Measurements from ENCODE around the gene KDR. TPM values are rescaled to one million over a fixed set of nuclear protein-coding genes. Genes with fewer than 3 reads are reported as not detected.
A peak's percentile ranks its signal among the peaks of the same experiment; 100 is the strongest.

The KDR gene
- total and polyA plus RNA-seq, 4 donors, result 0.46 to 42.1 (median 10.1) TPM

DNA sequence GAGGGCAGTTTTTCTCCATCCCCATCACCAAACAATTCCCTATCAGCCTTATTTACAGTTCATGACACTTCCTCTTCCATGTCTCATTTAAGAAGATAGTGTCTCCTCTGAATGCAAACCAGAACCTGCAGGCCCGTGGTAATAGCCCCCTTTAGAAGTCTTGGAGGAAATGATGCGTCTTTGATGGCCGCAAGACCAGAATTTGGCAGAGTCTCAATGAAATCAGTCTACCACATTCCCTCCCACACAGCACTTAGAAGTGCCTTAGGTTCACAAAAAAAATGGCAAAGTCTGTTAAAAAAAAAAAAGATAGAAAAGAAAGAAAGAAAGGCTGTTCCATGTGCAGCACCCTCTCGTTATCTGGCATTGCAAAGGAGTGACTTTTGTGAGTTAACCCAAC lies 2.1 kb upstream of the KDR start:
- H3K4me1 ChIP-seq (ENCODE audit: control insufficient read depth in 1 of 2, insufficient read depth in 2 of 2, low read length in 2 of 2), result peaks cover 0 to 3% of the 10 kb centered on the region in 2 donors
- intact Hi-C loops (cut with DNase I), result loop anchor here in 1 of 2 donors (10.0 kb wide), 1 partner anchor 113 kb away; no protein-coding TSS in a partner anchor
- no peak for ATAC-seq (ENCODE audit: low FRiP score)
- WGBS, 2 donors, result 79 to 81% methylated on average over 4 of the region's 4 CpGs
- no peak overlapping the region for H3K27ac ChIP-seq (ENCODE audit: low read depth in 1 of 2, low read length in 2 of 2)
- no peaks in the 10 kb centered on the region for H3K36me3 ChIP-seq (ENCODE audit: control insufficient read depth in 1 of 2, insufficient read depth in 2 of 2, low read length in 1 of 2)
- no peaks in the 10 kb centered on the region for H3K9me3 ChIP-seq (ENCODE audit: control insufficient read depth, low read length)
- H3K27me3 ChIP-seq (ENCODE audit: control insufficient read depth in 1 of 2, insufficient read depth in 2 of 2, low read length in 1 of 2), result no peaks in the 10 kb centered on the region
- DNase-seq, result no peak
- no peak overlapping the region for H3K4me3 ChIP-seq (ENCODE audit: low read length in 2 of 2)

- no peaks in the 10 kb centered on the region for H3K9me3 ChIP-seq (ENCODE audit: control insufficient read depth, low read length)
- intact Hi-C loops (cut with DNase I), result loop anchor here in 1 of 2 donors (10.0 kb wide), 1 partner anchor 112 kb away; no protein-coding TSS in a partner anchor
- no peaks in the 10 kb centered on the region for H3K27me3 ChIP-seq (ENCODE audit: control insufficient read depth in 1 of 2, insufficient read depth in 2 of 2, low read length in 1 of 2)
- no peak overlapping the region for H3K4me3 ChIP-seq (ENCODE audit: low read length in 2 of 2)
- 90 to 91% methylated on average over 3 of the region's 3 CpGs for WGBS, 2 donors
- no peaks in the 10 kb centered on the region for H3K36me3 ChIP-seq (ENCODE audit: control insufficient read depth in 1 of 2, insufficient read depth in 2 of 2, low read length in 1 of 2)
- no peak overlapping the region for H3K27ac ChIP-seq (ENCODE audit: low read depth in 1 of 2, low read length in 2 of 2)
- ATAC-seq (ENCODE audit: low FRiP score) (no peak), DNase-seq (no peak)
- peaks cover 0 to 3% of the 10 kb centered on the region in 2 donors for H3K4me1 ChIP-seq (ENCODE audit: control insufficient read depth in 1 of 2, insufficient read depth in 2 of 2, low read length in 2 of 2)
These were observed 1.7 kb upstream of the KDR start for GRCh38 chr4:55127053-55127452.

- H3K36me3 ChIP-seq (ENCODE audit: control insufficient read depth in 1 of 2, insufficient read depth in 2 of 2, low read length in 1 of 2), result no peaks in the 10 kb centered on the region
- peaks cover 0 to 3% of the 10 kb centered on the region in 2 donors for H3K4me1 ChIP-seq (ENCODE audit: control insufficient read depth in 1 of 2, insufficient read depth in 2 of 2, low read length in 2 of 2)
- no peaks in the 10 kb centered on the region for H3K9me3 ChIP-seq (ENCODE audit: control insufficient read depth, low read length)
- intact Hi-C loops (cut with DNase I), result loop anchor here in 1 of 2 donors (10.0 kb wide), 1 partner anchor 111 kb away; no protein-coding TSS in a partner anchor
- H3K27me3 ChIP-seq (ENCODE audit: control insufficient read depth in 1 of 2, insufficient read depth in 2 of 2, low read length in 1 of 2), result no peaks in the 10 kb centered on the region
- 0 to 1% methylated on average over 32 of the region's 32 CpGs for WGBS, 2 donors
- DNase-seq (peak in 1 of 2 donors; percentile 39), ATAC-seq (ENCODE audit: low FRiP score) (peak; percentile 47)
- H3K4me3 ChIP-seq (ENCODE audit: low read length in 2 of 2), result peak overlapping the region; percentile 35 to 37
- no peak overlapping the region for H3K27ac ChIP-seq (ENCODE audit: low read depth in 1 of 2, low read length in 2 of 2)
These were observed 557 bp upstream of the KDR start for GRCh38 chr4:55125763-55126541.

DNA sequence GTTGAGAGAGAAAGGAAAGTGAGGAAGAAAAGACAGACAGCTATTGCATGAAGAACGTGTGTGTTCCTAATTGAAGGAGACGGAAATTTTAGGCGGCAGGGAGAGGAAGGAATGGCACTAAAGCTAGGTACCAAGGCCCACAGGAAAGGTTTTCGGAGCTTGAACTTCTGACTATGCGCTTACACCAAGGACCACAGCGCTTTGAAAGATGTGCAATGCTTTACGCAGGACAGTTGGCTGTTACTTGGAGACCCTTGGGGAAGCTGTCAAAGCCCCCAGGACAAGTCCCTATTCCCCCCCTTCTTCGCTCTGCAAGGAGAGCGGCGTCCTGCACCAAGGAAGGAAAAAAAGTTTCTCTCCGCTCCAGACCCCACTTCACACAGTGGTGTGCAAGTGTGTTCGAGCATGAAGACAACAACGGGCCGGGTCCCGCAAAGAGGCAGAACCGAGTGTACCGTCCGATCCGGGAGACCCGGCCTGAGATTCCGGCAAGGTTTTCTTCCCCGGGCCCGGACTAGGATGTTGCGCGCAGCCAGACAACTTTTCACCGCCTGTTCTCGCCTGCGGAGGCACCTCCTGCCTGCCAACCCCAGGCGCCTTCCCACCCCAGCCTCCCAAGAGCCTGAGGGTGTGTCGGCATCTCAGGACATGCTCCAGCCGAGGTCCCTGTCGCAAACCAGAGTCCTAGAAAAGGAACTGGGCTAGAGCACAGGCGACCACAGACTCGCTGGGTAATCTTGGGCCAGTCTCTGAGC lies 896 bp downstream of the KDR start:
- no peak for DNase-seq
- 24 to 38% methylated on average over 34 of the region's 34 CpGs for WGBS, 2 donors
- peak; percentile 47 for ATAC-seq (ENCODE audit: low FRiP score)
- H3K27me3 ChIP-seq (ENCODE audit: control insufficient read depth in 1 of 2, insufficient read depth in 2 of 2, low read length in 1 of 2), result no peaks in the 10 kb centered on the region
- peaks cover 0 to 3% of the 10 kb centered on the region in 2 donors for H3K4me1 ChIP-seq (ENCODE audit: control insufficient read depth in 1 of 2, insufficient read depth in 2 of 2, low read length in 2 of 2)
- no peaks in the 10 kb centered on the region for H3K9me3 ChIP-seq (ENCODE audit: control insufficient read depth, low read length)
- peak overlapping the region in 1 of 2 donors; percentile 37 for H3K4me3 ChIP-seq (ENCODE audit: low read length in 2 of 2)
- intact Hi-C loops (cut with DNase I), result loop anchor here in 1 of 2 donors (10.0 kb wide), 1 partner anchor 110 kb away; no protein-coding TSS in a partner anchor
- no peaks in the 10 kb centered on the region for H3K36me3 ChIP-seq (ENCODE audit: control insufficient read depth in 1 of 2, insufficient read depth in 2 of 2, low read length in 1 of 2)
- no peak overlapping the region for H3K27ac ChIP-seq (ENCODE audit: low read depth in 1 of 2, low read length in 2 of 2)

DNA sequence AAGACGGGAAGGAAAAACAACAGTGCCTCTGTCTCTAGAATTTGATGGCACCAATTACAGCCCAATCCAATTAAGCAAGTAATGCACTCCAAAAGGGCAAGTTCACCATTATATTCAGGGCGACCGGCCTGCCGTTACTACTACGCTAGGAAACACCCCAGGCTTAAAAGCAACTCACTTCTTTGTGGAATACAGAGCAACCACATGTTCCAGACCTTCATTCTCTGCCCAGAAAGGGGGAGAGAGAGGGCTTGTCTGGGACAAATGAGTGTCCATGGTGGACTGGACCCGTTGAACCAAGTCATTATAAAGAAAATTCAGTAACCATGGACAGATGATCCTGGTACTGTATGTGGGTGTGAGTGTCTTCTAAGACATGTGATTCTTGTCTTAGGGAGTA lies 1.6 kb downstream of the KDR start:
- peaks cover 0 to 3% of the 10 kb centered on the region in 2 donors for H3K4me1 ChIP-seq (ENCODE audit: control insufficient read depth in 1 of 2, insufficient read depth in 2 of 2, low read length in 2 of 2)
- DNase-seq, result no peak
- H3K36me3 ChIP-seq (ENCODE audit: control insufficient read depth in 1 of 2, insufficient read depth in 2 of 2, low read length in 1 of 2), result no peaks in the 10 kb centered on the region
- no peak overlapping the region for H3K4me3 ChIP-seq (ENCODE audit: low read length in 2 of 2)
- no peaks in the 10 kb centered on the region for H3K9me3 ChIP-seq (ENCODE audit: control insufficient read depth, low read length)
- H3K27ac ChIP-seq (ENCODE audit: low read depth in 1 of 2, low read length in 2 of 2), result no peak overlapping the region
- no peak for ATAC-seq (ENCODE audit: low FRiP score)
- intact Hi-C loops (cut with DNase I), result loop anchor here in 1 of 2 donors (10.0 kb wide), 1 partner anchor 109 kb away; no protein-coding TSS in a partner anchor
- WGBS, 2 donors, result 88 to 92% methylated on average over 6 of the region's 6 CpGs
- no peaks in the 10 kb centered on the region for H3K27me3 ChIP-seq (ENCODE audit: control insufficient read depth in 1 of 2, insufficient read depth in 2 of 2, low read length in 1 of 2)

DNA sequence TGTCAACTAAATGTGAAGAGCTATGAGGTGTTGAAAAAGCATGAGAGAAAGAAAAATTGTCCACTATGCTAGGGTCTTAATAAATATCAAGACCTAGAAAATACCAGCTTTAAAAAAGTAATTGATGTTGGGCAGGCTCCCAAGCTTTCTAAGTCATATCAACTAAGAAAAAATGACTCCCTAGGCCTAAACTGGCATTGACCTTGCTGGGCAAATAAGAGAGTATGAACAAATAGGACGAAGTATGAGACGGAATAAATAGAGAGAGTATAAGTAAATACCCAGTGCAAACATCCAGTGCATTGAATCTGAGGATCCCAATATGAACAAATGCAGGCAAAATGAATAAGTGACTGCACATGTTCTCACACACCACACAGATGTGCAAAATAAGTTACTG lies 3.2 kb downstream of the KDR start:
- Histone ChIP-seq H3K36me3 (ENCODE audit: control insufficient read depth in 1 of 2, insufficient read depth in 2 of 2, low read length in 1 of 2) (no peaks in the 10 kb centered on the region), H3K4me3 (ENCODE audit: low read length in 2 of 2) (no peak overlapping the region), H3K4me1 (ENCODE audit: control insufficient read depth in 1 of 2, insufficient read depth in 2 of 2, low read length in 2 of 2) (peaks cover 0 to 3% of the 10 kb centered on the region in 2 donors), H3K27me3 (ENCODE audit: control insufficient read depth in 1 of 2, insufficient read depth in 2 of 2, low read length in 1 of 2) (no peaks in the 10 kb centered on the region), H3K27ac (ENCODE audit: low read depth in 1 of 2, low read length in 2 of 2) (no peak overlapping the region), H3K9me3 (ENCODE audit: control insufficient read depth, low read length) (no peaks in the 10 kb centered on the region)
- ATAC-seq (ENCODE audit: low FRiP score), result no peak
- 88 to 91% methylated on average over 2 of the region's 2 CpGs for WGBS, 2 donors
- intact Hi-C loops (cut with DNase I), result loop anchor here in 1 of 2 donors (10.0 kb wide), 1 partner anchor 107 kb away; no protein-coding TSS in a partner anchor
- no peak for DNase-seq

DNA sequence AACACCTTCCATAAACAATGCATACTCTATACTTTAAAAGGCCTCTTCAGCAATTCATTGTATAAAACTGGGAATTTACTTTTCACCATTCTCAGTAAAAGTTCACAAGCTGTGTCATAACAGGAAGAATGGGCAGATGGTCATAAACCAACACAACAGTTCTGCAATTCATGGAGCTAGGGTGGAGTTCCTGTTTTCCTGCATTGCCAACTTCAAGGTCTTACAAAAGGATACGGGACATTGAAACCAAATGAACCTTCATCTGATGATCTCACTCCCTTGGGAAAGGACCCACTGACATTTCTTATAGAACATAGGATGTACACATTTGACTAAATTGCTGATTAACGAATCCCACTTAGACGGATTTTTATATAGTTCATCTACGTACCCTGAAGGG lies 4.1 kb downstream of the KDR start:
- Histone ChIP-seq H3K27ac (ENCODE audit: low read depth in 1 of 2, low read length in 2 of 2) (no peak overlapping the region), H3K9me3 (ENCODE audit: control insufficient read depth, low read length) (no peaks in the 10 kb centered on the region), H3K36me3 (ENCODE audit: control insufficient read depth in 1 of 2, insufficient read depth in 2 of 2, low read length in 1 of 2) (no peaks in the 10 kb centered on the region), H3K4me3 (ENCODE audit: low read length in 2 of 2) (no peak overlapping the region), H3K4me1 (ENCODE audit: control insufficient read depth in 1 of 2, insufficient read depth in 2 of 2, low read length in 2 of 2) (peaks cover 0 to 2% of the 10 kb centered on the region in 2 donors), H3K27me3 (ENCODE audit: control insufficient read depth in 1 of 2, insufficient read depth in 2 of 2, low read length in 1 of 2) (no peaks in the 10 kb centered on the region)
- ATAC-seq (ENCODE audit: low FRiP score) (no peak), DNase-seq (no peak)
- WGBS, 2 donors, result 94 to 95% methylated on average over 4 of the region's 4 CpGs
- intact Hi-C loops (cut with DNase I), result loop anchor here in 1 of 2 donors (10.0 kb wide), 1 partner anchor 106 kb away; no protein-coding TSS in a partner anchor

- no peaks in the 10 kb centered on the region for H3K36me3 ChIP-seq (ENCODE audit: control insufficient read depth in 1 of 2, insufficient read depth in 2 of 2, low read length in 1 of 2)
- no peak for DNase-seq
- H3K27ac ChIP-seq (ENCODE audit: low read depth in 1 of 2, low read length in 2 of 2), result no peak overlapping the region
- 92 to 93% methylated on average over 6 of the region's 6 CpGs for WGBS, 2 donors
- H3K9me3 ChIP-seq (ENCODE audit: control insufficient read depth, low read length), result no peaks in the 10 kb centered on the region
- no peak overlapping the region for H3K4me3 ChIP-seq (ENCODE audit: low read length in 2 of 2)
- no peaks in the 10 kb centered on the region for H3K27me3 ChIP-seq (ENCODE audit: control insufficient read depth in 1 of 2, insufficient read depth in 2 of 2, low read length in 1 of 2)
- intact Hi-C loops (cut with DNase I), result no loop called here
- ATAC-seq (ENCODE audit: low FRiP score), result no peak
- H3K4me1 ChIP-seq (ENCODE audit: control insufficient read depth in 1 of 2, insufficient read depth in 2 of 2, low read length in 2 of 2), result no peaks in the 10 kb centered on the region
These were observed 7.0 kb downstream of the KDR start for GRCh38 chr4:55118397-55118796.

All from aorta (tissue), 5 donors.